C4-2B (cell line): ENCODE data around the gene GPR31.

Experiments
- H3K27ac ChIP-seq: fragments of 450-650 bp; 2 replicates; pipeline ENCODE4 v1.5.1; 2017
- CTCF ChIP-seq: fragments of 450-650 bp; conservative IDR thresholded peaks from 2 replicates; pipeline ENCODE4 v1.5.1; 2017; ENCODE audit warnings: mild to moderate bottlenecking
- ZFX ChIP-seq: fragments of 450-650 bp; IDR thresholded peaks from 2 replicates; pipeline ENCODE4 v1.6.1; 2017

The GPR31 gene

GRCh38 chr6:167106406-167106805 is 51.4 kb downstream of the GPR31 start:
- no peak overlapping the region for H3K27ac ChIP-seq
- TF ChIP-seq CTCF (no peak), ZFX (no peak)
